H1 (cell line): ENCODE results near the gene KIF21A.

ENCODE experiments used
- CHD1 ChIP-seq: IDR thresholded peaks from 2 replicates; pipeline ENCODE4 v1.6.1; 2012; ENCODE audit warnings: low read depth, low read length, improper control_type of control experiment
- CHD2 ChIP-seq: IDR thresholded peaks from 2 replicates; pipeline ENCODE4 v1.6.1; 2012; ENCODE audit warnings: low read length, improper control_type of control experiment
- CTCF ChIP-seq, 3 experiments: IDR thresholded peaks; 1 replicate in 2 of 3; 2 replicates in 1 of 3; pipeline versions ENCODE4 v1.5.1 to v1.6.1; 2011; ENCODE audit warnings: low read length in 3 of 3, mild to moderate bottlenecking in 3 of 3, inconsistent platforms in 2 of 3, low read depth in 1 of 3, moderate library complexity in 1 of 3; ENCODE audit not compliant: insufficient read depth in 1 of 3; ENCODE audit errors: control extremely low read depth in 1 of 3
- EGR1 ChIP-seq: IDR thresholded peaks from 2 replicates; pipeline ENCODE4 v1.6.1; 2011; ENCODE audit warnings: low read depth, low read length, borderline replicate concordance
- EP300 ChIP-seq, 2 experiments: IDR thresholded peaks; 1 replicate in 1 of 2; 2 replicates in 1 of 2; pipeline ENCODE4 v1.6.1; 2011 to 2012; ENCODE audit warnings: low read depth in 2 of 2, low read length in 2 of 2, mild to moderate bottlenecking in 2 of 2, borderline replicate concordance in 1 of 2, inconsistent platforms in 1 of 2, moderate library complexity in 1 of 2
- GABPA ChIP-seq: IDR thresholded peaks from 2 replicates; pipeline ENCODE4 v1.6.1; 2011; ENCODE audit warnings: mild to moderate bottlenecking, low read length, moderate library complexity, borderline replicate concordance; ENCODE audit not compliant: insufficient read depth
- POLR2A ChIP-seq, 2 experiments: IDR thresholded peaks; 1 replicate in 1 of 2; 2 replicates in 1 of 2; pipeline ENCODE4 v1.6.1; 2011; ENCODE audit warnings: low read depth in 2 of 2, low read length in 2 of 2, mild to moderate bottlenecking in 2 of 2; ENCODE audit errors: control extremely low read depth in 1 of 2
- POLR2AphosphoS5 ChIP-seq: IDR thresholded peaks from 2 replicates; pipeline ENCODE4 v1.6.1; 2011; ENCODE audit warnings: low read depth, low read length
- RAD21 ChIP-seq, 2 experiments: IDR thresholded peaks in 1 of 2; conservative IDR thresholded peaks in 1 of 2; 2 replicates each; pipeline ENCODE4 v1.6.1; 2011; ENCODE audit warnings: low read depth in 2 of 2, low read length in 2 of 2, improper control_type of control experiment in 1 of 2, inconsistent platforms in 1 of 2, mild to moderate bottlenecking in 1 of 2, moderate library complexity in 1 of 2
- RBBP5 ChIP-seq: IDR thresholded peaks from 2 replicates; pipeline ENCODE4 v1.7.1; 2012; ENCODE audit warnings: low read depth, mild to moderate bottlenecking, inconsistent platforms, low read length, moderate library complexity, borderline replicate concordance

DNA sequence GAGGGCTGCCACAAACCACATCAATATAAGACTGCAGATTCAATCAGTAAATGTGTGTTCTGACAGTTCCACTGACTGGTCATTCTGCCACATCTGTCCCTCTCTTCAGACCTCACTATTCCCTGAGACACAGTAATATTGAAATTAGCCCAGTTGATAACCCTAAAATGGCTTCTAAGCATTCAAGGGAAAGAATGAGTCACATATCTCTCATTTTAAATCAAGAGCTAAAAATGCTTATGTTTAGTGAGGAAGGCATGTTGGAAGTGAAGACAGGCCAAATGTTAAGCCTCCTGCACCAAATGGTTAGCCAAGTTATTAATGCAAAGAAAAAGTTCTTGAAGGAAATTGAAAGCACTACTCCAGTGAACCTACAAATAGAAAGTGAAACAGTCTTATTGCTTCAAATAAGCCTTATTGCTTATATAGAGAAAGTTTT is 24.5 kb upstream of the KIF21A start:
- TF ChIP-seq POLR2AphosphoS5 (no peak), POLR2A (IDR thresholded peaks at IDR 0.05; ENCODE audit: control extremely low read depth in 1 of 2, low read depth in 2 of 2, low read length in 2 of 2) (no peak), RBBP5 (no peak), CTCF (IDR thresholded peaks at IDR 0.05; ENCODE audit: control extremely low read depth in 1 of 3, insufficient read depth in 1 of 3, low read depth in 1 of 3, low read length in 3 of 3) (no peak), RAD21 (IDR thresholded peaks at IDR 0.05 in 1 of 2, conservative IDR thresholded peaks at IDR 0.05 in 1 of 2; ENCODE audit: low read depth in 2 of 2, low read length in 2 of 2) (no peak), GABPA (no peak), EP300 (IDR thresholded peaks at IDR 0.05; ENCODE audit: borderline replicate concordance in 1 of 2, low read depth in 2 of 2, low read length in 2 of 2) (no peak), EGR1 (no peak), CHD1 (no peak), CHD2 (no peak)
